UCSD-AML1 (cell line): ENCODE results near the gene UNC5CL.
"Not testable (repeated sequence)": the region's sequence is repeated elsewhere in the genome, so short reads cannot be mapped to it uniquely, and the experiment has no call there.

Source experiments
- DNase-seq: peaks from one replicate; lab custom pipeline; 2025; ENCODE audit not compliant: unreplicated experiment; lab: John Stamatoyannopoulos, UW

Gene UNC5CL

DNA sequence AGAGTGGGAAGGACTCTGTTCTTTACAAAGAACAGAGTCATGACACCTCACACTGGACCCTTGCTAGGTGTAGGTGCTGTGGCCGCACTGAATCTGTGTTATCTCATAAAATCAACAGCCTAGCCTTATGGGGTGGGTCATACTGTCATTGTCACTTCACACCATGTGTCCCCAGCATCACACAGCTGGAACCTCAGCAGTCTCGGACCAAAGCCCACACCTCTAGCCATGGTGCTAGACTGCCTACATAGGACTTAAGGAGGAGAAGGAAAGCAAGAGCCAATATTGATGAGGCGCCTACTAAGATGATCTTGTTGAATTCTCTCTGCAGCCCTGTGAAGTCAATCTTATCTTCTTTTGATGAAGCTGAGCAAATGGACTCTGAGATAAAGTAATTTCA lies 31.0 kb downstream of the UNC5CL start:
- no peak for DNase-seq

DNA sequence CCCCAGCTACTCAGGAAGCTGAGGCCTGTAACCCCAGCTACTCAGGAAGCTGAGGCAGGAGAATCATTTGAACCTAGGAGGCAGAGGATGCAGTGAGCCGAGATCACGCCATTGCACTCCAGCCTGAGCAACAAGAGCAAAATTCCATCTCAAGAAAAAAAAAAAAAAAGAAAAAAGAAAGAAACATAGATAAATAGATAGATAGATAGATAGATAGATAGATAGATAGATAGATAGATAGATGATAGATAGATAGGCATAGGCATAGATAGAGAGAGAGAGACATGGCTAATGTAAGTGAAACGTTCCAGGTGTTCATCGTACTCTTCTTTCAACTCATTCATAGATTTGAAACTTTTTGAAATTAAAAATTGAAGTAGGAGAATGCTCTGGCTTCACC lies 32.0 kb downstream of the UNC5CL start:
- DNase-seq: not testable (repeated sequence)

DNA sequence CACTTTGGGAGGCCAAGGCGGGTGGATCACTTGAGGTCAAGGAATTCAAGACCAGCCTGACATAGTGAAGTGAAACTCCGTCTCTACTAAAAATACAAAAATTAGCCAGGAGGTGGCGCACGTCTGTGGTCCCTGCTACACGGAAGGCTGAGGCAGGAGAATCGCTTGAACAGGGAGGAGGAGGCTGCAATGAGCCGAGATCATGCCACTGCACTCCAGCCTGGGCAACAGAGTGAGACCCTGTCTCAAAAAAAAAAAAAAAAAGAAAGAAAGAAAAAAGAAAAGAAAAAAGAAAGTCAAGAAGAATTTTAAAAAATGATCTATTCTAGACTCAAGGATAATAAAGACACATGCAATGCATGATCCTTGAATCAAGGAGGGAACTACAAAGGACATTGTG lies 32.8 kb downstream of the UNC5CL start:
- DNase-seq: peak; percentile 26

DNA sequence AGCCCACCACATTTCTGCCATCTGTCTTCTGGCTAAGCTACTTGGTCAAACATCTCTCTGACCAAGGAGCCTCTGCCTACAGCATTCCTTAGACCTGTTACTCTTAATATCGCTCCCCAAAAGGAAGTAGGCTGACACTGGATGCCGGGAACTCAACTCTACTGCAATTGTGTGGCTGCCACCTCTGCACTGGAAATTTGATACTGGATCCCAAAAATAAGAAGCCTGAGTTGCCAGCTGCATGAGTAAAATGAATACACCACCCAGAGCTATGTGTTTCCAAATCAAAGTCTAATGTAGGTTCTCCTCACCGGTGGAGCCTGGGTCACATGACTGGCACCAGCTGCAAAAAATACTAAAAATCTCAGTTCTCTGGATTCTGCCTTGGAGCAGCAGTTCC lies 36.9 kb downstream of the UNC5CL start:
- no peak for DNase-seq

DNA sequence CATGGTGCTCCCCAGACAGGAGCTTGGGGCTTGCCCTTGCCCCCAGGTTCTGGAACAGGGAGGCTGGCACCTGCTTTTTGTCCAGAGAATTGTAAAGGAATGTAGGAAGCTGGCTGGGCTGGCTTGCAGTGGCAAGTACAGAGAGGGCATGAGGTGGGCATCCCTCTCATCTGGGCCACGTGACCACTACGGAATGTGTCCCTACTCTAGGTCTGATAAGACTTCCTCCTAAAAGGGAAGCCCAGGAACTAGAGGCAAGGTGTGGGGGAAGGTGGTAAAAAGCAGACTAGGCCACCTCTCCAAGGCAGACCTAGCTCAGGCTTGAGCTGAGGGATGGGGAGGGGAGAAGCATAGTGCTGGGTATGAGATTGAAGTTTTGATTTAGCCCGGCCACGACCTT lies 38.8 kb downstream of the UNC5CL start:
- no peak for DNase-seq

DNA sequence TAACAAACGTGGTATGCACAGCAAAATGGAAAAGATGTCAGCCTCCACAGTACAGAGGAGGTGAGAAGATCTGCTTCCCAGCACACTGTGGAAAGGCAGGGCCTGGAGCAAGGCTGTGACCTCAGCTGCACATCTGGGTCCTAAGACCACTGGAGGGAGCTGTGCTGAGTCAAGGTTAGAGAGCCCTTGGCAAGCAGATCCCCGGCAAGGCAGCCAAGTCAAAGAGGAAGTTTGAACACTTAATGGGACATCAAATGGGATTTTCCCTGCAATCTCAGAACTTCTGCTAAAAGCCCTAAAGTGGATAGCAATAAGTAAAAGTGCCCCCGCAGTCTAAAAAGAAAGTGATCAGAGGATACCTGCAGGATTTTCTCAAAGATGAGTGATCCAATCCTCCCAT lies 39.5 kb downstream of the UNC5CL start:
- peak; percentile 62 for DNase-seq

DNA sequence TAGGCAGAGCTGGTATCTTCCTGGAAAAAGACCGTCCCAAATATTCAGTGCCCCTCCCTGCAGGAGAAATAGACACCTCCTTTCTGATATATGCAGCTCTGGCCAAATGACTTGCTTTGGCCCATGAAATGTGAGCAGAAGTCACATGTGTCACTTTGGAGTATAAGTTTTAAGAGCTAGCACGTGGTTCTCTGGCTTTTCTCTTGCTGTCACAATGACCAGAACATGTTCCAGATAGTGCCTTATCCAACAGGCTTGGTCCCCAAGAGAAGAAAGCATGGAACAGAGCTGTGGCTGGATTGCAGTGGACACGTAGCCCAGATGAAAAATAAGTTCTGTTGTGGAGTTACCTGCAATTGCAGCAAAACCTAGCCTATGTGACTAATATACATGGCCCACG lies 40.4 kb downstream of the UNC5CL start:
- no peak for DNase-seq

DNA sequence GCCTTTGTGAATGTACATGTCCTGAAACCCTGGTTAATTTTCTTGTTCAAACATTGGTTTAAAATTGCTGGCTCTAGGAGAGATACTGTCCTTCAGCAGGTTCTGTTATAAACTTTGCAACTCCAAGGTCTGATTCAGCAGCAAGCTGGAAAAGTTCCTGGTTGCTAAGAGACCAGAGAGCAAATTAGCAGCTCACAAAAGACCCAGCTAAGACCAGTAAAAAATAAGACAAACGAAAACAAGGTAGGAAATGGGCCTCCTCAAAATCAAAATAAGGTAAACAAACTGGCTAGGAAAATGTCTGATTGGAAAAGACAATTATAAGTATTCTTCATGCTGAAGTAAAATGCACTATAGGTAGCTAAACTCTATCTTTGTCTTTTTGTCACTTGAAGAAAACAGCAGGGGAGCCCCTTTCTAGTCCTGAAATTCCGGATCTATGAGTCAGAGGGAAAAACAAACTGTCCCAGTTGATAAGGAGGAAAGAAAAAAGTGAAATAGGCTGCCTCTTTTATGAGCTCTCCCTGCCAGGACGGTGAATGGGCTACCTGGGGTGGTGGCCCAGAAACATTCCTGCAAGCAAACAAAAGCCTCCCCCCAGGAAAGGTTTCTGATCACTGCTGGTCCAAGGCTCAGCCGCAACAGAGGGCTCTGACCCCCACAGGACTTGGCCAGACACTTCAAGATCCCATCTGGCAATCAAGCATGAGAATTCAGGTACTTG lies 41.6 kb downstream of the UNC5CL start:
- DNase-seq: no peak

DNA sequence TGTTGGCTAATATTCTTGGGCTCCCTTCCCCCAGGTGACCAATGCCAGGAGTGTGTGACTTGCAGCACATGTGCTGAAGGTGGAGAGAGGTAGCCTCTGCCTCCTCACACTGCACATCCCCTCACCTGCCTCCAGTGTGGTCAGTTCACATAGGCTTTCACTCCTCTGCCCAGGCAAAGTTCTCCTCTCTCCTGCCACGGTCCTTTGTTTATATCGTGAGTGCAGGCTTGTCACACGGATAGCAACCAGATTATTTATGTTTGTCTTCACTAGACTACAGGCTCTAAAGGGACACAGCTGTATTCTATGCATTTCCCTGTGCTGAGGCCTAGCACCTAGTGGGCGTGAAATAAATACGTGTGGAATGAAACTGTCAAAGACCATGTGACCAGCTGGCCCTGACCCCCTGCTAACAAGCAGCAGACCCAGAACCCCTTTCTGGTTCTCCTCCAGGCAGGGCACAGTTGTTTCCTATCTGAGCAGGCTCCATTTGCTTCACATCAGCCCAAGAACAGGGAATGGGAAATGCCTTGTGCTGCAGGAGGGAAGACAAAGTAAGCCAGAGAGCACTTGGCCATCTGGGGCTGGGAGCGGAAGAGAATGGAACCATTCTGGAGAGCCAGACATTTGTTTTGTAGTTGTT lies 42.3 kb downstream of the UNC5CL start:
- DNase-seq: no peak

DNA sequence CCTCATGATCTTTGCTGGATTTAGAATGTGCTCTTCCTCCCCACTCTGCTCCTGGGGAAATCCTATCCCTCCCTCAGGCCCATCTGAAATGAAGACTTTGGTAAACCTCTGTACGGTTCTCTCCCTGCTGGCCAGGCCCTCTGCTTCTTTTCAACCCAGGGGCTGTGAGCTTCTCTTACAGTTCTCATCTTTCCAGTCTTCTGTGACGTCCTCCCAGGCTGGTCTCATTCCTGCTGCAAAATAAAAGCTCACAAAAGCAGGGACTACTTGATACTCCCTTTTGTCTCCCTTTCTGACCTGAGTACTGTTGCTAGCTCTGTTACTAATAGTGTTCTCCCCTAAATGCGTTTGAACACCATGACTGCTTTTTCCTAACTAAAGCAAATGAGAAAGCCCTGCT lies 46.3 kb downstream of the UNC5CL start:
- DNase-seq: no peak

DNA sequence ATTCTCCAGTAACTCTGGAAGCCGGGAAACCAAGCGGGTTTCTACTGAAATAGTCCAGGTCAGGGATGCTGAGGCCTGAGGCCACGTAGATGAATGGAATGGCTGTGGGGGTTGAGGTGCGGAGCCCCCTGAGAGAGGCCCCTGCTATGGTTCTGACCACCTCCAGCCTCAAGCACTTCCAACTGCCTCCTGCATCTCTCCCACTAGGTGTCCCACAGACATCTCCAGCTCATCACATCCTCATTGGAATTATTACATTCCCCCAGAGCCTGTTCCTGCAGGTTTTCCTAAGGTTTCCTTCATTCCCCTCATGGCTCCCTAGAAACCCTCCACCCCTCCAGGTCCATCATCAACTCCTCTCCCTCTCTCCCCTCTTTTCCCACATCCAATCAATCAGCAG lies 48.7 kb downstream of the UNC5CL start:
- no peak for DNase-seq

DNA sequence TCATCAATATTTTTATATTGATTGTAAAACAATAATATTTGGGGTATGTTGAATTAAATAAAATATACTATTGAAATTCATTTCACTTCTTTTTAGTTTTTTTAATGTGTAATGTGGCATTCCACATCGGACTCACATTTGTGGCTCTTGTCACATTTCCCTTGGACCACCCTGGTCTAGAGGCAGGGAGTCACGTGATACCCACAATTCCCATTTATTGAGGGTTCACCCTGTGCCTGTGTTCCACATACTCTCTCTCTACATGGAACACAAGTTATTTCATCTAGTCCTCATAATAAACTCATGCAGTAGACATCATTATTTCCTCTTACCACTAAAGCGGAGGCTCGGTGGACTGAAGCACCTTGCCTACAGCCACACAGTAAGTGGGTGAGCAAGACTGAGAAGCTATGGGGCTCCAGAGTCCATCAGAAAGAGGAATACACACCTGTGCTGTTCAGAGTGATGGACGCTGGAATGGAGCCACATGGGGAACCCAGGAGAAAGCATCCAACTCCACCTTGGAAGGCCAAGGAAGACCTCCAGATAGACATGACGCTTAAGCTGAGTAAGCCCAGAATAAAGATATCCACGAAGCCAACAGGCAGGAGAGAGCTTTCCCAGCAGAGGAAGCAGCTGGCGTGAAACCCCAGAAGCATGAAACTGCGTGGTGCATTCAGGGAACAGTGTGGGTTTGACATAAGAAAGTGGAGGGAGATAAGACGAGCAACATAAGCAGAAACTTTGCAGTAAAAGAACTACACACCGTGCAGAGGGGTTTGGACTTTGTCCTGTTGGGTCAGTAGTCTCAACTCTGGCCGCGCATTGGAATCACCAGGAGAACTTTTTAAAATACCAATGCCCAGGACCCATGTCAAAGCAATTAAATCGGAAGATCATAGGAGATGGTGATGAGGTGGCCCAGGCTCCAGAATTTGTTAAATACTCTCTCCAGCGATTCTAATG lies 49.5 kb downstream of the UNC5CL start:
- DNase-seq: no peak

DNA sequence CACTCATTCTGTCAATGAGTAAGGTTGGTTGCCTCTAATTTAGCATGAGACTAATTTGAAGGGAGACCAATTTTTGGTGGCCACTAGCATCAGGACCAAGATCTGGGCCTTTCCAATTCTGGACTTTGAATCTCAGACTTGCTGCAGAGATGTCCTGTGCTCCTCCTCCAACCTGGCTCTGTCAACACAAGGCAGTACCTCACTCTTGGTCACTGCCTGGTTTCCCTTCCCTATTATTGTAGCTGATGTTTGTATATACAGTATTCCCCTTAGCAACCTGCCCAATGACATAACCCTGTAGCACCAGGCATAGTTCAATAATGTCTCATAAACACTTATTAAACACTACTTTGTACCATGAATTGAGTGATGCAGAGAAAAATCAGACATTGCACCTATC lies 50.4 kb downstream of the UNC5CL start:
- no peak for DNase-seq

DNA sequence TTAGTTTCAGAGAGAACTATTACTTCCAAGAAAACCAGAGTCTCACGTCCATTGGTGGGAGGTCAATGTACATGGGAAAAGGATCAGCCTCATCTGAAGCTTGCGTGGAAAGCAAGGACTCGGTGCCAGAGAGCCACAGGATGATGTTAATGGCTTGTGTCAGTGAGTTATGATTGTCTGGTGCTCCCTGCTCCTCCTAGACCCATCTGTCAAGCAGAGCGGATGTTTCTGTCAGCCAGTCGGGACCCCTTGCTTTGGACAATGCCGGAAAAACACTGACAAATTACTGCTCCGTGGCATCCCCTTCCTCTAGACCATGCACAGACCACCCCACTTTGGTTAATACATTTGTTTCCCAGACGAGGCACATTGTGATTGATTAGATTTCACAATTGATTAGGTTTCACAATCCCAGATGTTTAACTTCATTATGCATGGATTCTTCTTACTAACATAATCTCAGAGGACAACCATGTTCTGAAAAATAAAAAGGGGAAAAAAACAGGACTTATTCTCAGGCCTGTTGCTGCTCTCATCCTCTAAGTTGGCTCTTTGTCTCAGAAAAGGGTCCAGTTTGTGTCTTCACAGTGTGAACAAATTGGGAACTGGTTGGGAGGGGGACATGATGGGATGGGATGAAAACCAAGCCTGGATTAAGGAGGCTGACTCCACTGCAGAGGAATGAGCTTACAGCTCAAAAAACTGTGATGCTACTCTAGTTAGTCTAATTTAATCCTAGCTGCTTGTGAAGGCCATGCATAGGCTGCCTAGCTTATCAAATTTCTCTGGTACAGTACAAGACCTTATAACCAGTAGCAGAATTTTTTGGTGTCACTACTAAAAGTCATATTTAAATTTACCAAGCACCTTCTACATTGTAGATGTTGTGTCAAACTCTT lies 51.9 kb downstream of the UNC5CL start:
- no peak for DNase-seq

DNA sequence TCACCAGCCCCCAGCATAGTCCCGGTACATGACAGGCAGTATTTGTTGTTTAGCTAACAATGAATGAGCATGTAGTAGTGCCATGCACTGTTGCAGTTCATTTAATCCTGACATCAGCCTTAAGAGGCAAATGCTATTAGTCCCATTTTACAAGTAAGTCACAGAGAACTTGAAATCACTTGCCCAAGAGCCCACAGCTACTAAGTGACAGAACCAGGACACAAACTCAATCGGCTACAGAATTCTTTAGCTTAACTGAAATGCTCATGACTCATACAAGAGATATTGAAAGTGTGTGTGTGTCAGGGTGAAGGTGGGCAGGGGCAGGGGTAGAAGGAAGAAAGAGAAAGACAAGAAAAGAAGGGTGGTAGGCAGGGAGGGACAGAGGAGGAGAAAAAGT lies 52.7 kb downstream of the UNC5CL start:
- DNase-seq: no peak

DNA sequence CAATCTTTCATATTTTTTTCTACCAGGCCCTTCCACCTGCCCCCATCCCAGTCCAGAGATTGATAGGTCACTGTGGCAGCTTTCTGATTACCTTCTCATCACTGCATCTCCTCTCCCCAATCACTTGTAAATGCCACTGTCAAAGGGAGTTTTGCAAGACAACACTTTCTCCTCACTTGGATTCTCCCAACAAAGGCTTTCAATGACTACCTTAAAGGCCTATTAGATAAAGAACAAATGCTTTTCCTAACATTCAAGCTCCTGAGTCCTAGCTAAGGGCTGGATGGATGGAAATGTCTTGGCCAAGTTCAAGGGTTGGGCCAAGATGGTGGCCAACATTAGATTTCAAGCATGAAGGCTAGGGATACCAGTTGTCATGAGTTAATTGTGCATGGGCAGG lies 55.3 kb downstream of the UNC5CL start:
- no peak for DNase-seq

DNA sequence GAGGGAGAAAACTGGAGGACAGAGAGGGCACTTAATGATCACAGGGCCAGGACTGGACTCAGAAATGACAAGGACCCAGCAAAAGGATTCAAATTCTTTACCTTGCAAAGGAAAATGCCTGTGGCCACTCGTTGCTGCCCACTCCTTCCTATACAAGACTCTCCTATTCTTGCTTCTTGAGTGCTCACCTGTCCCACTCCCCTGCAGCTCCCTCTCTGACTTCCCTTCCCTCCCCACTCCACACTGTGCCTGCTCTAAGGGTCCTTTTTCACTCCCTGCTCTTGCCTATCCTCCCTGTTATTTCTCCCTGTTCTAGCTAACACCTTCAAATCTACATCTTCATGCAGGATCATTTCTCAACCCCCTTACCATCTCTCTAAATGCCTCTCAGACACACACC lies 56.1 kb downstream of the UNC5CL start:
- no peak for DNase-seq

DNA sequence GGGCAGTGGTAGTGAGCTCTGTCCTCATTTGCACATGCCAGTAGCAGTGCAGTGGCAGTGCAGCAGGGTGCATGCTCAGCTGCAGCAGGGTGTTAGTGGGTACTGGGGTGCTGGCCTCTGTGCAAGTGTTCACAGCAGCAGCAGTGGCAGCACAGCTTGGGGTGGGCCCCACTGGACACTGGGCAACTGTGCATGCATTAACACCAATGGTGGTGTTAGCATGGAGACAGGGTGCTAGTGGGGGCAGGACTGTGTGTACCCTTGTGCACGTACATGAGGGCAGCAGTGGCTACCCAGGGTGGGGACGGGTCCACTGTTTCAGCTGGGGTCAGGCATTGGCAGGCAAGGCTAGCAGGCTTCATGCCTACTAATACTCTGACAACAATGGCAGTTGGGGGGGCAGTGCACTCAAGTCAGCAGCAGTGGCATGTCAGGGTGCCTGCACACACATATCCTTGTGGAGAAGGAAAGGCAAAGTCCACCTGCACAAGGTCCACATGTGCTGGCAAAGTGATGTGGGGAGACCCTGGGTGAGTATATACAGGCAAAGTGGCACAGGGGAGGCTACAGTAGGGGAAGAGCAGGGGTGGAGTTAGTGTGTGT lies 60.2 kb downstream of the UNC5CL start:
- DNase-seq: no peak

DNA sequence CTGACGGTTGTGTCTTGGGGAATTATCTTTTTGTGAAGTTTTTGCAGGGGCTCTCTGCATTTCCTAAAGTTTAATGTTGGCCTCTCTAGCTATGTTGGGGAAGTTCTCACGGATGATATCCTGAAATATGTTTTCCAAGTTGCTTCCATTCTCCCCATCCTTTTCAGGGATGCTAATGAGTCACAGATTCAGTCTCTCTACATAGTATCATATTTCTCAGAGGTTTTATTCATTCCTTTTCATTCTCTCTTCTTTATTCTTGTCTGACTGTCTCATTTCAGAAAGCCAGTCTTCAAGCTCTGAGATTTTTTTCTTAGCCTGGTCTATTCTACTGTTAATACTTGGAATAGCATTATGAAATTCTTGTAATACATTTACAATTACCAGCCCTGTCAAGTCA lies 61.3 kb downstream of the UNC5CL start:
- DNase-seq: no peak

DNA sequence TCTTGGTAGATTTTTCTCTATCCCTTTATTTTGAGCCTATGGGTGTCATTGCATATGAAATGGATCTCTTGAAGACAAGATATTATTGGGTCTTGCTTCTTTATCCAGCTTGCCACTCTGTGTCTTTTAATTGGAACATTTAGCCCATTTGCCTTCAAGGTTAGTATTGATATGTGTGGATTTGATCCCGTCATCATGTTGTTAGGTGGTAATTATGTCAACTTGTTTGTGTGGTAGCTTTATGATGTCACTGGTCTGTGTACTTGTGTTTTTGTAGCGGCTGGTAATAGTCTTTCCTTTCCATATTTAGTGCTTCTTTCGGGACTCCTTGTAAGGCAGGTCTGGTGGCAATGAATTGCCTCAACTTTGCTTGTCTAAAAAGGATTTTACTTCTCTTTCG lies 61.9 kb downstream of the UNC5CL start:
- no peak for DNase-seq
